DOHH2 (cell line): ENCODE measurements around the gene NFX1.

Experiments
- H3F3A ChIP-seq: fragments of 200-600 bp; sonication (generic), shearing (Covaris generic); 2 replicates; pipeline ENCODE4 v1.6.0; 2016; ENCODE audit warnings: antibody characterized with exemption, mild to moderate bottlenecking; ENCODE audit not compliant: control insufficient read depth, insufficient read depth
- H3K27ac ChIP-seq: fragments of 200-600 bp; sonication (generic); 2 replicates; pipeline ENCODE4 v1.5.1; 2014; ENCODE audit warnings: low read depth, mild to moderate bottlenecking, low read length, moderate library complexity
- H3K27me3 ChIP-seq: fragments of 200-600 bp; sonication (generic); 2 replicates; pipeline ENCODE4 v1.6.1; 2014; ENCODE audit warnings: mild to moderate bottlenecking, low read length, mixed read lengths; ENCODE audit not compliant: control insufficient read depth
- H3K36me3 ChIP-seq: fragments of 200-600 bp; sonication (generic); 2 replicates; pipeline ENCODE4 v1.6.1; 2014; ENCODE audit warnings: mild to moderate bottlenecking, low read length, moderate library complexity, mixed read lengths; ENCODE audit not compliant: control insufficient read depth
- H3K4me1 ChIP-seq: fragments of 200-600 bp; sonication (generic); 2 replicates; pipeline ENCODE4 v1.6.1; 2014; ENCODE audit warnings: mild to moderate bottlenecking, low read length, mixed read lengths; ENCODE audit not compliant: control insufficient read depth
- H3K4me2 ChIP-seq: fragments of 200-600 bp; sonication (generic); 2 replicates; pipeline ENCODE4 v1.6.0; 2014; ENCODE audit warnings: mild to moderate bottlenecking, low read length, moderate library complexity
- H3K4me3 ChIP-seq: fragments of 200-600 bp; sonication (generic); 2 replicates; pipeline ENCODE4 v1.5.1; 2014; ENCODE audit warnings: mild to moderate bottlenecking, low read length, mixed read lengths
- H3K79me2 ChIP-seq: fragments of 200-600 bp; sonication (generic); 2 replicates; pipeline ENCODE4 v1.6.1; 2014; ENCODE audit warnings: mild to moderate bottlenecking, low read length, mixed read lengths; ENCODE audit not compliant: control insufficient read depth
- H3K9me2 ChIP-seq: fragments of 200-600 bp; sonication (generic); replicated peaks from 2 replicates; pipeline ENCODE4 v1.6.1; 2014; ENCODE audit warnings: mild to moderate bottlenecking, low read length, mixed read lengths; ENCODE audit not compliant: control insufficient read depth
- H3K9me3 ChIP-seq: fragments of 200-600 bp; sonication (generic); 2 replicates; pipeline ENCODE4 v1.6.1; 2014; ENCODE audit warnings: antibody characterized with exemption, low read length, mixed read lengths; ENCODE audit not compliant: control insufficient read depth, insufficient read depth
- H4K20me1 ChIP-seq: fragments of 200-600 bp; sonication (generic); 2 replicates; pipeline ENCODE4 v1.6.0; 2014; ENCODE audit warnings: low read depth, mild to moderate bottlenecking, antibody characterized with exemption, low read length, moderate library complexity; ENCODE audit not compliant: control insufficient read depth, insufficient read depth
- EZH2phosphoT487 ChIP-seq: fragments of 200-600 bp; sonication (generic); IDR thresholded peaks from 2 replicates; pipeline ENCODE4 v1.6.1; 2017; ENCODE audit warnings: borderline replicate concordance, mild to moderate bottlenecking, antibody characterized with exemption, low read length, moderate library complexity, mixed read lengths
- TF ChIP-seq, protein P1 (sequence below): fragments of 200-600 bp; sonication (generic); IDR thresholded peaks from one replicate; pipeline ENCODE4 v1.5.1; 2014; ENCODE audit warnings: antibody characterized with exemption, mild to moderate bottlenecking, low read depth, low read length; ENCODE audit not compliant: poor library complexity, severe bottlenecking

NFX1 gene

DNA sequence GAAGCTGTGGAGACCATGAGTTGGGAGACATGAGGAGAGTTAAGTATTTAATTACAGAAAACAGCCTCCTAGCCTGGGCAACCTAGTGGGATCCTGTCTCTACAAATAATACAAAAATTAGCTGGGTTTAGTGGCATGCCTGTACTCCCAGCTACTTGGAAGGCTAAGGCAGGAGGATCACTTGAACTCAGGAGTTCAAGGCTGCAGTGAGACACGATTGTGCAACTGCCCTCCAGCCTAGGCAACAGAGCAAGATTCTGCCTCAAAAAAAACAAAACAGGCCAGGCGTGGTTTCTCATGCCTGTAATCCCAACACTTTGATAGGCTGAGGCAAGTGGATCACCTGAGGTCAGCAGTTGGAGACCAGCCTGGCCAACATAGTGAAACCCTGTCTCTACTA, 59.4 kb downstream of the NFX1 start:
- no peak overlapping the region for H3K4me2 ChIP-seq
- H3K9me3 ChIP-seq, result no peaks in the 10 kb centered on the region
- no peaks in the 10 kb centered on the region for H3K27me3 ChIP-seq
- H3K4me1 ChIP-seq, result no peaks in the 10 kb centered on the region
- H3K36me3 ChIP-seq, result peaks cover 48% of the 10 kb centered on the region
- H3K4me3 ChIP-seq, result no peak overlapping the region
- TF ChIP-seq, protein P1, sequence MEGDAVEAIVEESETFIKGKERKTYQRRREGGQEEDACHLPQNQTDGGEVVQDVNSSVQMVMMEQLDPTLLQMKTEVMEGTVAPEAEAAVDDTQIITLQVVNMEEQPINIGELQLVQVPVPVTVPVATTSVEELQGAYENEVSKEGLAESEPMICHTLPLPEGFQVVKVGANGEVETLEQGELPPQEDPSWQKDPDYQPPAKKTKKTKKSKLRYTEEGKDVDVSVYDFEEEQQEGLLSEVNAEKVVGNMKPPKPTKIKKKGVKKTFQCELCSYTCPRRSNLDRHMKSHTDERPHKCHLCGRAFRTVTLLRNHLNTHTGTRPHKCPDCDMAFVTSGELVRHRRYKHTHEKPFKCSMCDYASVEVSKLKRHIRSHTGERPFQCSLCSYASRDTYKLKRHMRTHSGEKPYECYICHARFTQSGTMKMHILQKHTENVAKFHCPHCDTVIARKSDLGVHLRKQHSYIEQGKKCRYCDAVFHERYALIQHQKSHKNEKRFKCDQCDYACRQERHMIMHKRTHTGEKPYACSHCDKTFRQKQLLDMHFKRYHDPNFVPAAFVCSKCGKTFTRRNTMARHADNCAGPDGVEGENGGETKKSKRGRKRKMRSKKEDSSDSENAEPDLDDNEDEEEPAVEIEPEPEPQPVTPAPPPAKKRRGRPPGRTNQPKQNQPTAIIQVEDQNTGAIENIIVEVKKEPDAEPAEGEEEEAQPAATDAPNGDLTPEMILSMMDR, result no peak
- TF ChIP-seq EZH2phosphoT487, result no peak
- no peak overlapping the region for H3K27ac ChIP-seq
- no peaks in the 10 kb centered on the region for H3K79me2 ChIP-seq
- H4K20me1 ChIP-seq, result no peaks in the 10 kb centered on the region
- H3F3A ChIP-seq, result peaks cover 3% of the 10 kb centered on the region; the same call in 1 of the 2 replicates
- H3K9me2 ChIP-seq, result no peaks in the 10 kb centered on the region

DNA sequence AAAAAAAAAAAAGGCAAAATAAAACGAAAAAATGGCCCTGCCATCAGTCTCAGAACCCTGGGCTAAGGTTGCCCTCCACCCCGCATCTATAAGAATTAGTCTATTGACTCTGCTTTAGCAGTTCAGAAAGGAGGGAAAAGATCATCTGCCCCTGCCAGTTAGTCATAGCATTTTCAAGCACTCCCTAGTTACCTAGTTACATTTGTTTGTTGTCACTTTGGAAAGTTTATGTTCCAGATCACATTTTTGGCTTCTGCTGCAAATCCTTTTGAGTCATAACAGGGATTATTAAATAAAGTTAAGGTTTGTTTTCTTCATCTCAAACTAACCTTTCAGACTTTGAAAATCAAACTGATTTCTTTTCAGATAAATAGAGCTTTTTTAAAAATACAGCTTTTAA, 60.0 kb downstream of the NFX1 start:
- Histone ChIP-seq H3K36me3 (peaks cover 52% of the 10 kb centered on the region), H3K4me2 (no peak overlapping the region)

DNA sequence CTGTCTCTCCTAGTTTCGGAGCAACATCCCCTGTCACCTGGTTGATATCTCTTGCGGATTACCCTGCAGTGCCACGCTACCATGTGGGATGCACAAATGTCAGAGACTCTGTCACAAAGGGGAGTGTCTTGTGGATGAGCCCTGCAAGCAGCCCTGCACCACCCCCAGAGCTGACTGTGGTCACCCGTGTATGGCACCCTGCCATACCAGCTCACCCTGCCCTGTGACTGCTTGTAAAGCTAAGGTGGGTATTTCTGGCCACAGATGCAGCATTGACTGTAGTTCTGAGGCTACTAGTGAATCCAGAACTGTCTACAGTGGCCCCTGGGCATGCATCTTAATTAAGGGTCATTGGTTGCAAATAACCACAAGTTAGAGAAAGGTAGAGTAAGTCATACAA, 61.2 kb downstream of the NFX1 start:
- H3K9me3 ChIP-seq, result no peaks in the 10 kb centered on the region
- no peaks in the 10 kb centered on the region for H3K9me2 ChIP-seq
- TF ChIP-seq, protein P1, result no peak
- no peak for TF ChIP-seq EZH2phosphoT487
- no peaks in the 10 kb centered on the region for H3K4me1 ChIP-seq
- no peaks in the 10 kb centered on the region for H3K27me3 ChIP-seq
- H3F3A ChIP-seq, result no peaks in the 10 kb centered on the region
- H3K4me2 ChIP-seq, result no peak overlapping the region
- peaks cover 49% of the 10 kb centered on the region for H3K36me3 ChIP-seq
- no peak overlapping the region for H3K27ac ChIP-seq
- no peaks in the 10 kb centered on the region for H3K79me2 ChIP-seq
- no peaks in the 10 kb centered on the region for H4K20me1 ChIP-seq
- no peak overlapping the region for H3K4me3 ChIP-seq

More for the DNA sequence above, 60.0 kb downstream of the NFX1 start:
- Histone ChIP-seq H4K20me1 (no peaks in the 10 kb centered on the region), H3K9me3 (no peaks in the 10 kb centered on the region), H3K9me2 (no peaks in the 10 kb centered on the region), H3K4me3 (no peak overlapping the region), H3K27me3 (no peaks in the 10 kb centered on the region), H3F3A (peaks cover 3% of the 10 kb centered on the region; the same call in 1 of the 2 replicates), H3K4me1 (no peaks in the 10 kb centered on the region), H3K27ac (no peak overlapping the region), H3K79me2 (no peaks in the 10 kb centered on the region)
- no peak for TF ChIP-seq EZH2phosphoT487
- TF ChIP-seq, protein P1, result no peak
